GM12878 (cell line): ENCODE data around the gene HPRT1. TPM values are rescaled to one million over a fixed set of nuclear protein-coding genes. Genes with fewer than 3 reads are reported as not detected.

Source experiments
- ATAC-seq: fragments of 200-7000 bp; cut with Tn5 transposase; 3 replicates; pipeline ENCODE4 v1.9.1; 2020; ENCODE audit warnings: mild to moderate bottlenecking, moderate library complexity
- BruUV-seq: library from RNA; stranded (reverse); fragments of 400-500 nt; replicated peaks from 2 replicates; lab custom pipeline; 2021; lab: Mats Ljungman, UMichigan
- CTCF ChIA-PET: fragments of 300-600 bp; sonication (Branson Sonifier 250); formaldehyde crosslinking; extraction: SDS; loops from one replicate; lab custom pipeline; 2021; ENCODE audit warnings: inconsistent platforms; lab: Yijun Ruan, JAX
- POLR2A ChIA-PET: fragments of 350-600 bp; formaldehyde crosslinking; extraction: SDS; loops from one replicate; lab custom pipeline; 2021; ENCODE audit warnings: inconsistent platforms; lab: Charles Lee
- RAD21 ChIA-PET: fragments of 300-600 bp; sonication (Branson Sonifier 250); formaldehyde crosslinking; loops from one replicate; lab custom pipeline; 2023; ENCODE audit warnings: antibody characterized with exemption; ENCODE audit not compliant: unreplicated experiment; lab: Charles Lee
- SMC1A ChIA-PET: fragments of 300-600 bp; sonication (Branson Sonifier 250); formaldehyde crosslinking; loops from one replicate; lab custom pipeline; 2023; ENCODE audit not compliant: unreplicated experiment, uncharacterized antibody; lab: Charles Lee
- DNase-seq: peaks from one replicate; pipeline ENCODE4 v3.0.0-alpha.2; 2011; ENCODE audit warnings: low read depth, low spot score
- FAIRE-seq: peaks from 3 replicates; lab custom pipeline; 2011; peaks lifted over from hg19 to GRCh38; lab: Jason Lieb, UNC
- H2AFZ ChIP-seq: 2 replicates; pipeline ENCODE4 v1.6.0; 2011; ENCODE audit warnings: low read depth, low read length, control low read depth; ENCODE audit not compliant: control insufficient read depth
- H3K27ac ChIP-seq: 2 replicates; pipeline ENCODE4 v1.5.1; 2011; ENCODE audit warnings: control low read depth; ENCODE audit not compliant: control insufficient read depth, insufficient read depth
- H3K27me3 ChIP-seq, 2 experiments: replicated peaks in 1 of 2; 2 replicates each; pipeline versions ENCODE4 v1.6.0 to v1.6.1; 2011; ENCODE audit warnings: low read length in 1 of 2; ENCODE audit not compliant: control insufficient read depth in 2 of 2, insufficient read depth in 2 of 2
- H3K36me3 ChIP-seq, 2 experiments: 2 replicates each; pipeline ENCODE4 v1.5.1; 2011; ENCODE audit warnings: low read length in 1 of 2; ENCODE audit not compliant: control insufficient read depth in 2 of 2, insufficient read depth in 2 of 2
- H3K4me1 ChIP-seq: 2 replicates; pipeline ENCODE4 v1.6.1; 2011; ENCODE audit warnings: mild to moderate bottlenecking, low read length, moderate library complexity, mixed read lengths; ENCODE audit not compliant: control insufficient read depth, insufficient read depth
- H3K4me2 ChIP-seq: 2 replicates; pipeline ENCODE4 v1.6.0; 2011; ENCODE audit warnings: control low read depth; ENCODE audit not compliant: control insufficient read depth, insufficient read depth
- H3K4me3 ChIP-seq: fragments of 200-600 bp; sonication (generic); 2 replicates; pipeline ENCODE4 v1.5.1; 2016
- H3K79me2 ChIP-seq: 2 replicates; pipeline ENCODE4 v1.6.0; 2011; ENCODE audit warnings: low read length; ENCODE audit not compliant: control insufficient read depth, insufficient read depth
- H3K9ac ChIP-seq: 2 replicates; pipeline ENCODE4 v1.8.0; 2011; ENCODE audit warnings: low read length, control low read depth, mixed read lengths; ENCODE audit not compliant: control insufficient read depth, insufficient read depth
- H3K9me3 ChIP-seq: replicated peaks from 3 replicates; pipeline ENCODE4 v1.5.1; 2011; ENCODE audit warnings: mild to moderate bottlenecking, low read length; ENCODE audit not compliant: control insufficient read depth, insufficient read depth
- H4K20me1 ChIP-seq: 2 replicates; pipeline ENCODE4 v1.6.0; 2011; ENCODE audit not compliant: control insufficient read depth, insufficient read depth
- ATF7 ChIP-seq: fragments of 450-650 bp; IDR thresholded peaks from 2 replicates; pipeline ENCODE4 v1.6.1; 2016; ENCODE audit warnings: low read depth, mild to moderate bottlenecking
- FOXK2 ChIP-seq: fragments of 450-650 bp; IDR thresholded peaks from 2 replicates; pipeline ENCODE4 v1.6.1; 2017; ENCODE audit warnings: mild to moderate bottlenecking, moderate library complexity
- MTA2 ChIP-seq: fragments of 450-650 bp; IDR thresholded peaks from 2 replicates; pipeline ENCODE4 v1.6.1; 2016; ENCODE audit warnings: low read depth, mild to moderate bottlenecking, moderate library complexity
- NFYB ChIP-seq: IDR thresholded peaks from 2 replicates; pipeline ENCODE4 v1.6.1; 2011; ENCODE audit warnings: low read depth, mild to moderate bottlenecking, low read length, improper control_type of control experiment, moderate library complexity; ENCODE audit not compliant: insufficient read depth
- POLR2A ChIP-seq: IDR thresholded peaks from 2 replicates; pipeline ENCODE4 v1.6.1; 2011; ENCODE audit warnings: low read depth, mild to moderate bottlenecking, low read length
- RELA ChIP-seq: fragments of 450-650 bp; IDR thresholded peaks from 2 replicates; pipeline ENCODE4 v1.8.0; 2014; ENCODE audit warnings: borderline replicate concordance; ENCODE audit not compliant: partially characterized antibody
- YBX1 ChIP-seq: fragments of 450-650 bp; IDR thresholded peaks from 2 replicates; pipeline ENCODE4 v1.6.1; 2016; ENCODE audit warnings: antibody characterized with exemption
- ZNF24 ChIP-seq: fragments of 450-650 bp; IDR thresholded peaks from 2 replicates; pipeline ENCODE4 v1.6.1; 2017; ENCODE audit warnings: antibody characterized with exemption, mild to moderate bottlenecking
- ZNF622 ChIP-seq: fragments of 450-650 bp; IDR thresholded peaks from 2 replicates; pipeline ENCODE4 v1.6.1; 2017; ENCODE audit warnings: mild to moderate bottlenecking, inconsistent platforms
- WGBS: methylation state at CpG from one replicate; pipeline ENCODE4 v1.1.6; 2016; ENCODE audit warnings: low lambda C conversion rate; ENCODE audit not compliant: insufficient replicate concordance, insufficient coverage; ENCODE audit errors: missing lambda C conversion rate; 5-methylcytosine and 5-hydroxymethylcytosine counted together
- in situ Hi-C: fragments of 300-500 bp; cut with MboI; formaldehyde crosslinking; loops from 9 replicates; pipeline ENCODE4 v1.14.3; 2018; ENCODE audit warnings: mixed read lengths
- intact Hi-C: fragments of 100-400 bp; cut with micrococcal nuclease; formaldehyde crosslinking; loops from one replicate; pipeline ENCODE4 v1.14.2; 2022; ENCODE audit not compliant: unreplicated experiment
- polyA plus RNA-seq, 11 experiments: library from polyadenylated mRNA; depleted of rRNA in 4 of 11; unstranded in 6 of 11; stranded (reverse) in 5 of 11; fragments of >200 nt; fragmentation: Nextera tagmentation in 4 of 11; fragmentation: Illumina TruSeq in 1 of 11; extraction: Ambion mirVana in 4 of 11; extraction: Trizol in 1 of 11; gene quantifications; 1 replicate in 1 of 11; 2 replicates in 10 of 11; pipeline versions ENCODE4 v1.2.1 to v1.2.3, GENCODE V29; 2011 to 2016; ENCODE audit warnings: inconsistent platforms in 2 of 11, missing spikeins in 2 of 11, low read depth in 1 of 11
- total RNA-seq, 4 experiments: library from RNA; depleted of rRNA in 3 of 4; stranded (reverse); fragments of >200 nt in 3 of 4; fragmentation: Illumina TruSeq in 1 of 4; extraction: Trizol in 1 of 4; gene quantifications; 2 replicates each; pipeline versions ENCODE4 v1.2.1 to v1.2.3, GENCODE V29; 2013 to 2021
- TF ChIP-seq, protein P1 (sequence below): fragments of 450-650 bp; IDR thresholded peaks from 2 replicates; pipeline ENCODE4 v1.6.1; 2017; ENCODE audit warnings: low read depth, mild to moderate bottlenecking, moderate library complexity
- TF ChIP-seq, protein P2 (sequence below): fragments of 450-650 bp; IDR thresholded peaks from 2 replicates; pipeline ENCODE4 v1.6.1; 2017; ENCODE audit warnings: mild to moderate bottlenecking, moderate library complexity

The HPRT1 gene
- total and polyA plus RNA-seq, 10 of the 15 experiments (the other 5 are each of a cell fraction or from before 2014, with no cell fraction given), result 19.3 to 161 (median 92.7) TPM

DNA sequence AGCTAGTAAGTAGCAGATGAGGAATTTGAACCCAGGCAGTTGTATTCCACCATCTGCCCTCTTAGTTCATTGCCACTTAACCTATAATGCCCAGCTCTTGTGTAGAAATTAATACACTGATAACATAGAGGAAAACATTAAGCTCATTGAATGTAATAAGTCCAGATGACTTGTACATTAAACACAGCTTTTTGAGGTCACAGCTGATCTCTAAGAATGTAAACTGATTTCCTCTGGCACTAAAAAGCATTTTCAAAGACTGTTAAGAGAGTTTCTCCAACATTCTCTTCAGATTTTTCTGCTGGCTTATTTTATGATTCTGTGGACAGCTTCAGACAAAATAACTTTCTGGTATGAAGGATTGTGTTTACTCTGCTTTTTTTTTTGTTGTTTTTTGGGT lies 42.7 kb downstream of the HPRT1 start:
- no peak for ATAC-seq
- no peaks in the 10 kb centered on the region for H3K4me1 ChIP-seq
- no peaks in the 10 kb centered on the region for H4K20me1 ChIP-seq
- no peak for DNase-seq
- H3K9ac ChIP-seq, result no peak overlapping the region
- ChIA-PET CTCF (interaction anchor here (1.0 to 1.8 kb wide), 2 partner anchors 11 to 19 kb away, joined by 3 to 5 read pairs; no protein-coding TSS in a partner anchor), SMC1A (interaction anchor here (1.0 kb wide), 1 partner anchor 19 kb away, joined by 3 read pairs; no protein-coding TSS in a partner anchor), POLR2A (interaction anchor here (1.0 kb wide), 1 partner anchor 9 kb away, joined by 3 read pairs; no protein-coding TSS in a partner anchor), RAD21 (no interaction called here)
- no peak overlapping the region for H3K4me3 ChIP-seq
- no peaks in the 10 kb centered on the region for H3K27me3 ChIP-seq
- H3K36me3 ChIP-seq, result no peaks in the 10 kb centered on the region
- in situ Hi-C loops, result no loop called here
- intact Hi-C loops, result no loop called here
- H3K9me3 ChIP-seq, result no peaks in the 10 kb centered on the region
- no TSS peak for BruUV-seq
- H3K79me2 ChIP-seq, result no peaks in the 10 kb centered on the region
- no peak overlapping the region for H2AFZ ChIP-seq
- H3K27ac ChIP-seq, result no peak overlapping the region
- no peak for TF ChIP-seq NFYB
- no peak overlapping the region for H3K4me2 ChIP-seq
- no peak for FAIRE-seq

DNA sequence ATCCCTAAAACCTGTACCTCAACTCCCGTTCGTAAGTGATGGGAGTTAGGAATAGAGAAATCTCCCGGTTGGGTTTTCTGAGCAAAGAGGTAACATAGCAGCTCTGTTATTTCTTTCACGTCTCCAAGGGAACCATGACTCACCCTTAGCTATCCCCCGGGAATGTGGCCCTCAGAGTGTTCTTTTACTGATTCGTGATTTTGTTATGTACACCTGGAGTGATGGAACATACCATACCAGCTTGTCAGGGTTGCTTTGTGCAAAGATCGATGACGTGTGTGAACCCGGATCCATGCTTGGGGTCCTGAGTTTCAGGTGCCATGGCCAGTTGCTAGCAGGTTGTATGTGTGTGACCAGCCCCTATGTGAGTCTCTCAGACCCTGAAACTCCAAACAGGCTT lies 52.6 kb downstream of the HPRT1 start:
- TF ChIP-seq ZNF622, result no peak
- TF ChIP-seq, protein P1, sequence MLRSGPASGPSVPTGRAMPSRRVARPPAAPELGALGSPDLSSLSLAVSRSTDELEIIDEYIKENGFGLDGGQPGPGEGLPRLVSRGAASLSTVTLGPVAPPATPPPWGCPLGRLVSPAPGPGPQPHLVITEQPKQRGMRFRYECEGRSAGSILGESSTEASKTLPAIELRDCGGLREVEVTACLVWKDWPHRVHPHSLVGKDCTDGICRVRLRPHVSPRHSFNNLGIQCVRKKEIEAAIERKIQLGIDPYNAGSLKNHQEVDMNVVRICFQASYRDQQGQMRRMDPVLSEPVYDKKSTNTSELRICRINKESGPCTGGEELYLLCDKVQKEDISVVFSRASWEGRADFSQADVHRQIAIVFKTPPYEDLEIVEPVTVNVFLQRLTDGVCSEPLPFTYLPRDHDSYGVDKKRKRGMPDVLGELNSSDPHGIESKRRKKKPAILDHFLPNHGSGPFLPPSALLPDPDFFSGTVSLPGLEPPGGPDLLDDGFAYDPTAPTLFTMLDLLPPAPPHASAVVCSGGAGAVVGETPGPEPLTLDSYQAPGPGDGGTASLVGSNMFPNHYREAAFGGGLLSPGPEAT, result no peak
- TF ChIP-seq RELA, result no peak
- TF ChIP-seq ATF7, result no peak
- no peak for TF ChIP-seq ZNF24
- TF ChIP-seq, protein P2, sequence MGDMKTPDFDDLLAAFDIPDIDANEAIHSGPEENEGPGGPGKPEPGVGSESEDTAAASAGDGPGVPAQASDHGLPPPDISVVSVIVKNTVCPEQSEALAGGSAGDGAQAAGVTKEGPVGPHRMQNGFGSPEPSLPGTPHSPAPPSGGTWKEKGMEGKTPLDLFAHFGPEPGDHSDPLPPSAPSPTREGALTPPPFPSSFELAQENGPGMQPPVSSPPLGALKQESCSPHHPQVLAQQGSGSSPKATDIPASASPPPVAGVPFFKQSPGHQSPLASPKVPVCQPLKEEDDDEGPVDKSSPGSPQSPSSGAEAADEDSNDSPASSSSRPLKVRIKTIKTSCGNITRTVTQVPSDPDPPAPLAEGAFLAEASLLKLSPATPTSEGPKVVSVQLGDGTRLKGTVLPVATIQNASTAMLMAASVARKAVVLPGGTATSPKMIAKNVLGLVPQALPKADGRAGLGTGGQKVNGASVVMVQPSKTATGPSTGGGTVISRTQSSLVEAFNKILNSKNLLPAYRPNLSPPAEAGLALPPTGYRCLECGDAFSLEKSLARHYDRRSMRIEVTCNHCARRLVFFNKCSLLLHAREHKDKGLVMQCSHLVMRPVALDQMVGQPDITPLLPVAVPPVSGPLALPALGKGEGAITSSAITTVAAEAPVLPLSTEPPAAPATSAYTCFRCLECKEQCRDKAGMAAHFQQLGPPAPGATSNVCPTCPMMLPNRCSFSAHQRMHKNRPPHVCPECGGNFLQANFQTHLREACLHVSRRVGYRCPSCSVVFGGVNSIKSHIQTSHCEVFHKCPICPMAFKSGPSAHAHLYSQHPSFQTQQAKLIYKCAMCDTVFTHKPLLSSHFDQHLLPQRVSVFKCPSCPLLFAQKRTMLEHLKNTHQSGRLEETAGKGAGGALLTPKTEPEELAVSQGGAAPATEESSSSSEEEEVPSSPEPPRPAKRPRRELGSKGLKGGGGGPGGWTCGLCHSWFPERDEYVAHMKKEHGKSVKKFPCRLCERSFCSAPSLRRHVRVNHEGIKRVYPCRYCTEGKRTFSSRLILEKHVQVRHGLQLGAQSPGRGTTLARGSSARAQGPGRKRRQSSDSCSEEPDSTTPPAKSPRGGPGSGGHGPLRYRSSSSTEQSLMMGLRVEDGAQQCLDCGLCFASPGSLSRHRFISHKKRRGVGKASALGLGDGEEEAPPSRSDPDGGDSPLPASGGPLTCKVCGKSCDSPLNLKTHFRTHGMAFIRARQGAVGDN, result no peak
- TF ChIP-seq YBX1, result no peak
- TF ChIP-seq POLR2A, result no peak
- TF ChIP-seq MTA2, result no peak
- TF ChIP-seq FOXK2, result no peak
- ChIA-PET SMC1A (interaction anchor here (1.4 kb wide), 1 partner anchor 9 kb away, joined by 5 read pairs; no protein-coding TSS in a partner anchor), POLR2A (interaction anchor here (1.5 kb wide), 1 partner anchor 10 kb away, joined by 3 read pairs; no protein-coding TSS in a partner anchor), RAD21 (no interaction called here), CTCF (no interaction called here)
- Histone ChIP-seq H3K27ac (no peak overlapping the region), H3K27me3 (no peaks in the 10 kb centered on the region), H3K9ac (no peak overlapping the region), H3K4me3 (no peak overlapping the region), H4K20me1 (no peaks in the 10 kb centered on the region), H3K4me1 (no peaks in the 10 kb centered on the region), H3K9me3 (no peaks in the 10 kb centered on the region), H3K79me2 (no peaks in the 10 kb centered on the region), H3K36me3 (no peaks in the 10 kb centered on the region), H2AFZ (no peak overlapping the region), H3K4me2 (no peak overlapping the region)
- in situ Hi-C loops (no loop called here), intact Hi-C loops (no loop called here)
- DNase-seq (no peak), FAIRE-seq (no peak), ATAC-seq (no peak)
- WGBS, result 74% methylated on average over 9 of the region's 9 CpGs
- BruUV-seq, result no TSS peak
